Measurements from ENCODE around the gene TARDBP. TPM values are rescaled to one million over a fixed set of nuclear protein-coding genes. Genes with fewer than 3 reads are reported as not detected.
"Not testable (repeated sequence)": the region's sequence is repeated elsewhere in the genome, so short reads cannot be mapped to it uniquely, and the experiment has no call there.

Gene TARDBP
- total RNA-seq, 2 donors from 2014 or later = 132 to 168 TPM

DNA sequence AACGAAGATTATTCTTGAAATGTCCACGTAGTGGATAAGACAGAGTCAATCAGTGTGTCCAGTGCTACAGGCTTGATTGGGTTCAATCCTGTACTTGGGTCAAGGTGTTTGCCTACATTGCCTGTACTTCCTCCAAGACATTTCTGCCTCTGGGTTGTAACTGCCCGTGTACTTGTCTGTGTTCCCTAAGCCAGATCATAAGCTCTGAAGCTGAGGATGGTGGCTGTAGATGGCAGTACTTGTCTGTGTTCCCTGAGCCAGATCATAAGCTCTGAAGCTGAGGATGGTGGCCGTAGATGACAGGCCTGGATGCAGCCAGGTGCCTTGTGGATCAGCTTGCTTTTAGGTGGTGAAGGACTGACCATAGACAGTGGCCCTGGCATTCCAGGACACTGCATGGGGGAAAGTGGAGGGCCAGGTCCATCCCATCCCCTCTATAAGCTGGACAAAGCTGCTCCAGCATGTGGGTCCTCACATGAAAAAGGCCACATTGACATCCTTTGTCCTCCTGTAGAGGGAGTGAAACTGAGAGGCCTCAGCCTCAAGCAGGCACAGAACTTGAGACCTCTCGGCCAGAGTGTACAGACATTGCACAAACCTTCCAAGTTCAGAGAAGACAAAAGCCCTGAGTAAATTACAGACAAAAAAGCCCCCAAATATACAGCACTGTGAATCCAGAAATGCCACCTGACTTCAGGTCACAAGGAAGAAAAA is 49.4 kb downstream of the TARDBP start:
- H3K9me3 Mint-ChIP-seq = no peaks in the 10 kb centered on the region
- H3K27ac Mint-ChIP-seq = peak overlapping the region in 1 of 2 donors; percentile 44
- H3K36me3 Mint-ChIP-seq = peaks cover 25 to 47% of the 10 kb centered on the region in 2 donors
- DNase-seq (ENCODE audit: low spot score in 2 of 2) (peak in 1 of 2 donors; percentile 28), ATAC-seq (no peak)

GRCh38 chr1:11062965-11063401 is 50.5 kb downstream of the TARDBP start:
- DNase-seq (ENCODE audit: low spot score in 2 of 2) = peak in 1 of 2 donors; percentile 53
- ATAC-seq = peak; percentile 9 to 16
- Mint-ChIP-seq H3K27ac (peak overlapping the region; percentile 33 to 37), H3K9me3 (no peaks in the 10 kb centered on the region), H3K36me3 (peaks cover 25 to 48% of the 10 kb centered on the region in 2 donors)

GRCh38 chr1:11063937-11064537 is 51.6 kb downstream of the TARDBP start:
- ATAC-seq; DNase-seq (ENCODE audit: low spot score in 2 of 2); H3K9me3 Mint-ChIP-seq: not testable (repeated sequence)
- Mint-ChIP-seq H3K27ac (peak overlapping the region in 1 of 2 donors; percentile 33), H3K36me3 (peaks cover 20 to 42% of the 10 kb centered on the region in 2 donors)

- Mint-ChIP-seq H3K36me3 (peaks cover 21 to 44% of the 10 kb centered on the region in 2 donors), H3K27ac (no peak overlapping the region), H3K9me3 (no peaks in the 10 kb centered on the region)
- ATAC-seq (no peak), DNase-seq (ENCODE audit: low spot score in 2 of 2) (no peak)
These were observed 52.5 kb downstream of the TARDBP start for GRCh38 chr1:11064942-11065341.

GRCh38 chr1:11065796-11066195 is 53.3 kb downstream of the TARDBP start:
- Mint-ChIP-seq H3K9me3 (no peaks in the 10 kb centered on the region), H3K36me3 (peaks cover 14 to 43% of the 10 kb centered on the region in 2 donors), H3K27ac (no peak overlapping the region)
- no peak for ATAC-seq
- no peak for DNase-seq (ENCODE audit: low spot score in 2 of 2)

GRCh38 chr1:11067716-11068599 is 55.5 kb downstream of the TARDBP start:
- peak in 1 of 2 donors; percentile 40 for DNase-seq (ENCODE audit: low spot score in 2 of 2)
- Mint-ChIP-seq H3K9me3 (no peaks in the 10 kb centered on the region), H3K36me3 (peaks cover 17 to 39% of the 10 kb centered on the region in 2 donors), H3K27ac (no peak overlapping the region)
- ATAC-seq = no peak

DNA sequence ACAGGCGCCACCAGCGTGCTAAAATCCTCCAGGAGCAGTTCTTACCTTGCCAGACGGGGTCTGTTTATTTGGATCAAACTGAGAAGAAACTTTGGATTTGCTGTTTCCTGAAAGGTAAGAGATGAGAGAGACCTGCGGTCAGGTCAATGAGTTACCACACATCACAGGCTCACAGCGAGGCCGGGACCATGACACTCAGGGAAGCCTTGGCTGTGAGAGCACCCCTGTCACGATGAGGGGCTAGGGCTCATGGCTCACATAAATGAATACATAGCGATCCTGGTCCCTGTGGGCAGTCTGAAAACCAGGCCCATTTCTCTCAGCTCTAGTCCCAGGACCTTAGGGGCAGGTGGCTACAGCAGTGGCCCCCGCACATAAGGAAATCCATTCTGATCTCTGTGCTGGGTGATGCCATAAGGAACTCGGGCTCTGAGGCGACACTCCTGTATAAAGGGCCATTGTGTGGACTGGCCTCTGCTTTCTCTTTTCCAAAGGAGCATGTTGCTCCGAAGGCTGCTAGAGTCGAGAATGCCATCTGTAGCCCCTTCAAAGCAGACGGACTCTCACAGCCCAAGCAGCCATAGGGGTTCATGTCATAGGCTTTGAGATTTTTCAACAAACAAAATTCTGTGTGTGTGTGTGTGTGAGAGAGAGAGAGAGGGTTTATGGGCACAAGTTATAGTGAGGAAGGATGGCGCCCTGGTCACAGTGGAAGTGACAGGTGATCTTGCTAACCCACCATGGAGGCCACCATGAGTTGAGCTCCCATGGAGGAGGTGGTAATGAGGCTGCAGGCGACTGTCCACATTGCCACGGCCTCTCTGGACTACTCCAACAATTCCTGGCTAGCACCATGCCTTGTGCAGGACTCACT is 56.4 kb downstream of the TARDBP start:
- DNase-seq (ENCODE audit: low spot score in 2 of 2) (peak in 1 of 2 donors; percentile 25), ATAC-seq (no peak)
- H3K36me3 Mint-ChIP-seq = peaks cover 17 to 39% of the 10 kb centered on the region in 2 donors
- H3K27ac Mint-ChIP-seq = peak overlapping the region in 1 of 2 donors; percentile 67
- no peaks in the 10 kb centered on the region for H3K9me3 Mint-ChIP-seq

DNA sequence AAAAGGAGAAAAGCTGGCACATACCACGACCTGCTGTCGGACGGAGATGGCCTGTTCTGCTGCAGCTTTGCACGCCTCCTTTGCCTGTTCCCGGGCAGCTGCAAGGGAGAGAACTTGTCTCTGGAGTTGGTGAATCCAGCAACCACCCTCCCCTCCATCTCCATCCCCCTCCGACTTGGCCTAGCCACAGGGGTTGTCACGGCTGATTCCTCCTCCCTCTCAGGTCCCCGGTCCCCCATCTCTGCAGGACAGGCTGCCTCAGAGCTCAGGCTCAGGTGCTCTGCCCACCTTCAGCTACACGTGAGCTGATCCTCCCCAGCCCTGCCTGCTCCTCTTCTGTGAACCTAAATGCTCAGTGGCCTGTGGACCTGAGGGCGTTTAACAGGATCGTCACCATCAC is 58.4 kb downstream of the TARDBP start:
- Mint-ChIP-seq H3K36me3 (peaks cover 11 to 32% of the 10 kb centered on the region in 2 donors), H3K27ac (peak overlapping the region in 1 of 2 donors; percentile 59), H3K9me3 (no peaks in the 10 kb centered on the region)
- ATAC-seq (no peak), DNase-seq (ENCODE audit: low spot score in 2 of 2) (peak in 1 of 2 donors; percentile 40)

DNA sequence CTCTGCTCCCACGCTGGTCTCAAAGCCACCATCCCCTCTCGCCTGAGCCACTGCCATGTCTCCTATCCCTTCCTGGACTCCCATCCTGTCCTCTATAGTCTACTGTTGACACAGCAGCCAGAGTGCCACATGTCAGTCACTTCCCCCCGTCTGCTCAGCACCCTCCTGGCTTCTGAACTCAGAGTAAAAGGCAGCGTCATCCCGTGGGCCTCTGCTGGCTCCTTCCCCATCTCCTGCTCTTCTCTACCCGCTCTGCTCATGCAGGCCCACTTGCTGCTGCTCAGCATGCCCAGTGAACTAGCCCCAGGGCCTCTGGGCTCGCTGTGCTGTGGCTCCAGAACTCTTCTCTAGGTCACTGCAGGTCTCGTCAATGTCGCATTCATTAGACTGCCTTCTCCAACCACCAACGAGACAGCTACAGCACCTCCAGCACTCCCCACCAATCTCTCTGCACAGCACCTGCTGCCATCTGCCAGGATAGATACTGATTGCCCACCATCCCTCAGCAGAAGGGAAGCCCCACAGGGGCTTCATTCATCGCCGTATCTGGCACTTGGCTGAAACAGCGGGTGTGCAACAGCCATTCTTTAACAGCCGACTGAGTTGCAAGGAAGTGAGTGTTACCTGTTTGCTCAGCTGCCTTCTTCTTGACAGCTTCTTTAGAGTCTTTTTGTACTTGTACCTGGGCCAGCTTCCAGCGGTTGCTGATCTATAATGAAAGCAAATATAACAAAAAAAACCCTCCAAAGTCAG is 59.2 kb downstream of the TARDBP start:
- Mint-ChIP-seq H3K36me3 (peaks cover 11 to 30% of the 10 kb centered on the region in 2 donors), H3K9me3 (no peaks in the 10 kb centered on the region), H3K27ac (peak overlapping the region; percentile 59 to 94)
- peak in 1 of 2 donors; percentile 48 for DNase-seq (ENCODE audit: low spot score in 2 of 2)
- no peak for ATAC-seq

DNA sequence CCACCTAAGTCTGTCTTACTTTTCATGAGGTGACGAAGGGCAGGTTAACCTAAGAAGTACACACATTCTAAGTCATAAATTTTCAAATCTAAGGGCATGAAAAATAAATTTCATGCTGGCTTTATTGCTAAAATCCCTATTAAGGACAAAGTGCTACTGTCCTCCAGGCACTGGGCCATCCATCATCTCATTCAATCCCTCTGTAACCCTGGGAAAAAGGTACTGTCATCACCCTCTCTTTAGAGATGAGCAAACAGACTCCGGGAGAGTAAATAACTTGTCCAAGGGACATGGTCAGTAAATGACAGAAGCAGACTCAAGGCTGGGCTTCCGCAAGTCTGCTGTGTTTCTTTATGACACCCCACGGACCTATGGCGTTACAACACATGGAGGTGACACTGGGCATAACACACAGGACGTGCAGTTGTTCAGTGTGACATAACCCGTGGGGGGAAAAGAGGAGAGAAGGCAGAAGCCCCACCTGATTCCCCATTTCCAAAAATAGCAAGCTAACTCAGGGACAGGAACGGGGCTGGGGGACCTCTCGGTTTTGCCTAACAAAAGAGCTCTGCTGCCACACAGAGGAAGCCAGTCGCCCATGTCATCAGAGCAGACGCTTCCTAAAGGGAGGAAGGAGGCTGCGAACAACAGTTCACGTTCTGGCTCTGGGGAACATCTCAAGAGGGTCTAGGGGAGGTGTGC is 59.9 kb downstream of the TARDBP start:
- H3K36me3 Mint-ChIP-seq = peaks cover 11 to 30% of the 10 kb centered on the region in 2 donors
- DNase-seq (ENCODE audit: low spot score in 2 of 2) (peak in 1 of 2 donors; percentile 21), ATAC-seq (no peak)
- H3K9me3 Mint-ChIP-seq = no peaks in the 10 kb centered on the region
- peak overlapping the region in 1 of 2 donors; percentile 94 for H3K27ac Mint-ChIP-seq

DNA sequence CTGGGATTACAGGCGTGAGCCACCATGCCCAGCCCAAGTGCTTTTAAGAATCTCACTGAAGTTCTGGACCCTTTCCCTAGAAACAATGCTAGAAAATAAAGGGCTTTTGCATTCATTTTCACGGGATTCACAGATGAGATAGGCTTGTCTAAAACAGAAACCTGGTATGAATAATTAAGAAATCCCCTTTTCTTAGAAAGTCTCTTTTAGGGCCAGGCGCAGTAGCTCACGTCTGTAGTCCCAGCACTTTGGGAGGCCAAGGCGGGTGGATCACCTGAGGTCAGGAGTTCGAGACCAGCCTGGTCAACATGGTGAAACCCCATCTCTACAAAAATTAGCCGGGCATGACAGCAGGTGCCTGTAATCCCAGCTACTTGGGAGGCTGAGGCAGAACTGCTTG is 60.9 kb downstream of the TARDBP start:
- H3K9me3 Mint-ChIP-seq; DNase-seq (ENCODE audit: low spot score in 2 of 2): not testable (repeated sequence)
- ATAC-seq = peak; percentile 34 to 64
- Mint-ChIP-seq H3K27ac (peak overlapping the region in 1 of 2 donors; percentile 41), H3K36me3 (peaks cover 11 to 29% of the 10 kb centered on the region in 2 donors)

Other genes with a start within 250 kb of the TARDBP start
- 1 to 10 TPM; 1.6 to 1.8 TPM for gene CASZ1, start 216.0 kb upstream of the TARDBP start, total RNA-seq
- under 1 TPM in 1 of 2 donors, not detected in 1; 0.21 TPM for gene MASP2, start 34.6 kb downstream of the TARDBP start, total RNA-seq
- 100 to 1,000 TPM; 107 to 148 TPM for gene SRM, start 47.4 kb downstream of the TARDBP start, total RNA-seq
- gene EXOSC10, start 87.2 kb downstream of the TARDBP start, total RNA-seq = 10 to 100 TPM; 81.1 to 83.3 TPM
- not detected for gene ANGPTL7, start 176.7 kb downstream of the TARDBP start, total RNA-seq
- gene MTOR, start 249.9 kb downstream of the TARDBP start, total RNA-seq = 10 to 100 TPM; 32.7 to 46.1 TPM